NK-92 treated with Interleukin-12 subunit alpha and Interleukin-12 subunit beta, amount 100 ng/mL, for 24 hours (cell line): ENCODE measurements around the gene NPFFR1.
"Not testable (repeated sequence)": the region's sequence is repeated elsewhere in the genome, so short reads cannot be mapped to it uniquely, and the experiment has no call there.

ENCODE experiments used
- DNase-seq: peaks from one replicate; lab custom pipeline; 2025; lab: John Stamatoyannopoulos, UW

NPFFR1 gene

DNA sequence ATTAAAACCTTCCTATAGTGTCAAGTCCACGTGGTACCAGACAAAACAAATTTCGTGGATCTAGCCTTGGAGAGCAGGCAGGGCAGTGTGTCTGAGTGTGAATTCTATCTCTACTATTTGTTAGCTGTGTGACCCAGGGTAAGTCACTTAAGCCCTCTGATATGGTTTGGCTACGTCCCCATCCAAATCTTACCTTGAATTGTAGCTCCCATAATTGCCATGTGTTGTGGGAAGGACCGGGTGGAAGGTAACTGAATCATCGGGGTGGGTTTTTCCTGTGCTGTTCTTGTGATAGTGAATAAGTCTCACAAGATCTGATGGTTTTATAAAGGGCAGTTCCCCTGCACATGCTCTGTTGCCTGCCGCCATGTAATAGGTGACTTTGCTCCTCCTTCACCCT lies 2.8 kb upstream of the NPFFR1 start:
- DNase-seq = no peak

- DNase-seq = no peak
Observed at GRCh38 chr10:70285476-70285831, 1.6 kb upstream of the NPFFR1 start.

DNA sequence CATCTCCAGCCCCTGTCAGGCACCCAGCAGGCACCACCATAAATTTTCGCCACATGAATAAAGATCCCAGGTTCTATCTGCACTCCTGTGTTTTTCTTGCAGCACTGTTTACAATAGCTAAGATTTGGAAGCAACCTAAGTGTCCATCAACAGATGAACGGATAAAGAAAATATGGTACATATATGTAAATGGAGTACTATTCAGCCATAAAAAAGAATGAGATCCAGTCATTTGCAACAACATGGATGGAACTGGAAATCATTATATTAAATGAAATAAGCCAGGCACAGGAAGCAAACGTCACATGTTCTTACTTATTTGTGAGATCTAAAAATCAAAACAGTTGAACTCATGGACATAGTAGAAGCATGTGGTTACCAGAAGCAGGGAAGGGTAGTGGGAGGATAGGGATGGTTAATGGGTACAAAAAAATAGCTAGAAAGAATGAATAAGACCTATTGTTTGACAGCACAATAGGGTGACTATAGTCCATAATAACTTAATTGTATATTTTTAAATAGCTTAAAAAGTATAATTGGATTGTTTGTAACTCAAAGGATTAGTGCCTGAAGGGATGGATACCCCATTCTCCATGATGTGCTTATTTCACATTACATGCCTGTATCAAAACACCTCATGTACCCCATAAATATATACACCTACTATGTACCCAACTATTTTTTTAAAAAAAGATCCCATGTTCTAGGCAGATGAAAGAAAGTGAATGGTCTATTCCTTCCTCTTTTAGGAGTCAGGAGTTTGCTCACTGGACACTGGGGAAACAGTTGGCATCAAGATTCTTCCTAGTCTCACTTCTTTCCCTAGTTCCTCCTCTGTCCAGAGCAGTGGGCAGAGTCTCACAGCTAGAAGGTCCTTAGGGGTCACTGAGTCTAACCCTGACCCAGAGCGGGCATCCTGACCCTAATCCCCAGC lies 1.0 kb upstream of the NPFFR1 start:
- no peak for DNase-seq

DNA sequence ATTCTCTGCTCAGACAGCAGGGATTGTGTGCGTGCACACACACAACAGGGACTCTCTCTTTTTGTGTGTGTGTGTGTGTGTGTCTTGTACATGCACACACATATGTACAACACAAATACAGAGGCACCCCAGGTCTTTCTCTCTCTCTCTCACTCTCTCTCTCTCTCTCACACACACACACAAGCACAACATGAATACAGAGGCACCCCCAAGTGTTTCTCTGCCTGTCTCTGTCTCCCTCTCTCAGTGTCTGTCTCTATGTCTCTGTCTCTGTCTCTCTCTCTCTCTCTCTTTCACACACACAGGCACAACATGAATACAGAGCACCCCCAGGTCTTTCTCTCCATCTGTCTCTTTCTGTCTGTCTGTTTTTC lies 746 bp downstream of the NPFFR1 start:
- DNase-seq = no peak

DNA sequence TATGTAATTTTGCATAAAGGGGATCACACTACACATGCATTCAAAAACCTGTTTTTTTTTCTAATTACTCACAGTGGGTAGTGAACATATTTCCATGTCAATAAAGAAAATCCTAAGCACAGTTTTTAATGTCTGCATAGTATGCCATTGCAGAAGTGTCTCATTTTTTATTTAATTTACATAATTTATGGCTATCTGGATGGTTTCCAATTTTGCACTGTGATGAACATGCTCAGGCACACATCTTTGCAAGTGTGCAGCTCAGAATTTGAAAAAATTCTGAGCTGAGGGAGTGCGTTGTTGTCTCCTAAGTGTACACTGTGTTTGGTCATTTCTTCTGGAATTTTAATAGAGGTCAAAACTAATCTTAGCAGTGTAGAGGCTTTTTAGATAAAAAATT lies 2.2 kb downstream of the NPFFR1 start:
- no peak for DNase-seq

GRCh38 chr10:70280099-70280498 lies 3.7 kb downstream of the NPFFR1 start:
- DNase-seq = no peak

- no peak for DNase-seq
Observed at GRCh38 chr10:70277396-70278030, 6.3 kb downstream of the NPFFR1 start.

DNA sequence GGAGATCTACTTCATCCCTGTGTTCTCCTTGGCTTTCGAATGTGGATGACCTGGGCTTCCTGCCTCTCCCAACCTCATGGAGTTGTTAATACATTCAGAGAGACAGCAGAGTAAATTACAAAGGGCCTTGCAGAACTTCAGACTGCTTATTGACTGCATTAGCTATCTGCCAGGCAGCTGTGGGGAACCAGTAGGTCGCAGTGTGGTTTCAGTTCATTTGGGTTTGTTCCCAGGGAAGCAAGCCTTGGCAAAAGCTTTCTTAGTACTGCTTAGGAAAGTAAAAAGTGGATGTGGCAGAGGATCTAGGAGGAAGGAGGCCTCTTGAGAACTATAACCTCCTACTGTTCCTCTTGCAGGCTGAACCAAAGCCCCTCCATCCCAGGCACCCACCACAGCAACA lies 9.2 kb downstream of the NPFFR1 start:
- DNase-seq = no peak

GRCh38 chr10:70272925-70273316 lies 10.9 kb downstream of the NPFFR1 start:
- no peak for DNase-seq

DNA sequence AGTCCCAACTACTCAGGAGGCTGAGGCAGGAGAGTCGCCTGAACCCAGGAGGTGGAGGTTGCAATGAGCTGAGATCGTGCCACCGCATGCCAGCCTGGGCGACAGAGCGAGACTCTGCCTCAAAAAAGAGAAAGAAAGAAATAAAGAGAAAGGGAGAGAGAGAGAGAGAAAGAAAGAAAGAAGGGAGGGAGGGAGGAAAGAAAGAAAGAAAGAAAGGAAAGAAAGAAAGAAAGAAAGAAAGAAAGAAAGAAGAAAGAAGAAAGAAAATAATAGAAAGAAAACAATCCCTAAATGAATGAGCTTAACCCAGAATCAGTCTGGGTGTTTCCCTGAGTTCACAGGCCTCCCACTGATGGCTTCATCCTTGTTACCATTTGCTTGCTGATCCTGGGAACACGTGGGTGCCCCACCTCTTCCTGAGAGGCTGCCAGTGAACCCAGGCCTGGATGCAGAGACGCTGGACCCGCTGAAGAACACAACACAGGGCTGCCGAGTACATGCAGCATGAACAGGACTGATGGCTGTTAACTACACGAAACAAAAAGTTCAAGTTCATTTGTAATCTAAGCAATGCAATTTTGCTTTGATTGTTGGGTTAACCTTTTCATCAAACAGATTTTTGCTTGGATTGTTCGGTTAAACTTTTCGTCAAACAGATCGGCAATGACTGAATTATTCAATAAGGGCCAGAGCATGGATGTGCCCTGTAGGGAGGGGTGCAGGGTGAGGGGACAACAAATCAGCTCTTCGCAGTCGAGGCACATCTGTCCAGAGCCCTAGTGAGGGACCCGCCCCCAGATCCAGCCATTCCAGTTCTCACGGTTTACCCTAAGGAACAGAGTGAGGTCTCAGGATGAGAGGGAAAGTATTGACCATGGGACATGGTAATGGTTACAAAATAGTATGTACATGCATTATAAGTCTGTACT lies 11.5 kb downstream of the NPFFR1 start:
- DNase-seq = no peak

- no peak for DNase-seq
Observed at GRCh38 chr10:70270952-70271351, 12.9 kb downstream of the NPFFR1 start.

- DNase-seq = no peak
Observed at GRCh38 chr10:70269741-70270140, 14.1 kb downstream of the NPFFR1 start.

- no peak for DNase-seq
Observed at GRCh38 chr10:70268376-70268775, 15.4 kb downstream of the NPFFR1 start.

DNA sequence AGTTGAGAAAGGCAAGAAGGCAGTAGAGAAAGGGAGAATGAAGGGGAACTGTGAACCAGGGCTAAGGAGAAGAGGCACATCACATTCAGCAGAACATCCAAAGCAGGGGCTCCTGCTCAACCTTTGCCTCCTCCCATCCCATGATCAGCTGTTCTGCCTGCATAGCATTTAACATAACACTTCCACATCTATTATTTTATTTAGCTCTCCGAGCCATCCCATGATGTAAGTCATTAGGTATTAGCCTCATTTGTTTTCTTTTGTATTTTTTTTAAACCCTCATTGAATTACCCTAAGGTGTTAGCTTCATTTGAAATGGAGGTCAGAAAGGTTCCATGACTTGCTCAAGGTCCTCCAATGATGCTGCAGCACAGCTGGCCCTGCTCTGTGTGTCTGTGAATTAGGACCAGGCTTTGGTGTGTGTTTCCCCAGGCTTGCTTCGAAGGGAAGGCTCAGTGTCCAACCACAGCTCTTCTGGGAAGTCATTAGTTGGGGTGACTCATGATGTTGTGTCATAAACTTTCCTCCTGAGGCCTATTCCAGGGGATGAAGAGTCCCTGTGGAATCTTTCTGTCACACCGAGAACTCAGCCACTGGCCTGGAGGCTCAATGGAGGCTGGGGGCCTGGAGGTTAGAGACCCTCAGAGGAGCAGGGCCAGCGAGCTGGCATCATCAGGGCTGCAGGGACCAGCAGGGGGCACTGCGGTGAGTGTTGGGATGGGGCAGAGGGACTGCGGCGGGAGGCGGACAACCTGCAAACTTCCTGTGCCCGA lies 16.5 kb downstream of the NPFFR1 start:
- DNase-seq = no peak

- DNase-seq = no peak
Observed at GRCh38 chr10:70266701-70267100, 17.1 kb downstream of the NPFFR1 start.

- no peak for DNase-seq
Observed at GRCh38 chr10:70266056-70266455, 17.7 kb downstream of the NPFFR1 start.

- DNase-seq = no peak
Observed at GRCh38 chr10:70265032-70265689, 18.6 kb downstream of the NPFFR1 start.

- no peak for DNase-seq
Observed at GRCh38 chr10:70260734-70261133, 23.1 kb downstream of the NPFFR1 start.

DNA sequence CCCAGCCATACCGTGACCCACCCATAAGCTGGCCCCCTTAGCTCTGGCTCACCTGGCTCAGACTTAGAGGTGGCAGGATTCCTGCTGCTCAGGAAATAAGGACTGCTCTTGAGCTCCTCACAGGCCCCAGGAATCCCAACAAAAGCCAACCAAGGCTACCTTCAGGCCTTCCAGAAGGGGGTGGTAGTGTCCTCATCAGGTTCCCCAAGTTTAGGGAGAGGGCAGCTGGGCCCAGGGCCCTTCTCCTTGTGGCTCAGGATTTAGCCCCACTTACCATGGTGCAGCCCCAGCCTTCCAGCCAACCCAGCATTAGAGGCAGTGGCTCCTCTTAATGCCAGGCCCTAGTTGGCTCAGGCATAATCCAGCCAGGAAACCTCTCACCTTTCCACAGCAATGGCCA lies 23.5 kb downstream of the NPFFR1 start:
- DNase-seq = no peak

DNA sequence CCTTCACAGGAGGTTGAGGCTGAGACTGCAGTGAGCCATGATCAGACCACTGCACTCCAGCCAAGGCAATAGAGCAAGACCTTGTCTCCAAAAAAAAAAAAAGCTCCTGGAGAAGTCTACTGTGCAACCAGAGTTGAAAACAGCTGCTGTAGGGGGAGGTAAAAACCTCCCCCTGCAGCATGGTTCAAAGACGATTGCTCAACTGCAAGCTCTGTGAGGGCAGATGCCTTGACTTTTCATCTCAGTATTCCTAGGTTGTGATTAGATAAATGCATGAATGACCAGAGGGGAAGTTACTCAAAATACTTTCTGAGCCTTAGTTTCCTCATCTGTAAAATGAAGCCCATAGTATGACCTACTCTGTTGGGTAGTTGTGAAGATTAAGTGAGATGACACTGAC lies 25.6 kb downstream of the NPFFR1 start:
- no peak for DNase-seq

DNA sequence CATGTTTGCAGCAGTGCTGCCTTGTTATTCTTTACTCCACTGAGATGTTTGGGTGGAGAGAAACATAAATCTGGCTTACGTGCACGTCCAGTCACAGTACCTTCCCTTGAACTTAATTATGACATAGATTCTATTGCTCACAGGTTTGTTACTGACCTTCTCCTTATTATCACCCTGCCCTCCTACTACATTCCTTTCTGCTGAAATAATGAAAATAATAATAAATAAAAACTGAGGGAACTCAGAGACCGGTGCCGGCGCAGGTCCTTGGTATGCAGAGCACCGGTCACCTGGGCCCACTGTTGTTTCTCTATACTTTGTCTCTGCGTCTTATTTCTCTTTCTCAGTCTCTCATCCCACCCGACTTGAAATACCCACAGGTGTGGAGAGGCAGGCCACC lies 26.0 kb downstream of the NPFFR1 start:
- not testable (repeated sequence) for DNase-seq
